IMR-90 (cell line): ENCODE data around the gene DHDDS. TPM values are rescaled to one million over a fixed set of nuclear protein-coding genes. Genes with fewer than 3 reads are reported as not detected.

Experiments used
- ATAC-seq: fragments of 200-7000 bp; cut with Tn5 transposase; 2 replicates; pipeline ENCODE4 v1.9.1; 2020; ENCODE audit warnings: low read depth, mild to moderate bottlenecking, moderate library complexity
- BruUV-seq: library from RNA; stranded (reverse); fragments of 400-500 nt; replicated peaks from 2 replicates; lab custom pipeline; 2021; lab: Mats Ljungman, UMichigan
- CTCF ChIA-PET: fragments of 300-600 bp; formaldehyde crosslinking; extraction: SDS; loops from one replicate; lab custom pipeline; 2021; ENCODE audit warnings: antibody characterized with exemption; lab: Yijun Ruan, JAX
- POLR2A ChIA-PET: fragments of 300-600 bp; sonication (Branson Sonifier 250); formaldehyde crosslinking; loops from one replicate; lab custom pipeline; 2022; ENCODE audit warnings: antibody characterized with exemption; ENCODE audit not compliant: unreplicated experiment; lab: Charles Lee
- DNase-seq: peaks from one replicate; pipeline ENCODE4 v3.0.0; 2013
- H2AFZ ChIP-seq: replicated peaks from 2 replicates; pipeline ENCODE3; 2013; ENCODE audit warnings: low read length, mild to moderate bottlenecking; ENCODE audit not compliant: poor library complexity
- H2AK5ac ChIP-seq: 2 replicates; pipeline ENCODE4 v1.6.1; 2013; ENCODE audit warnings: low read depth, low read length, inconsistent platforms
- H2AK9ac ChIP-seq: replicated peaks from 2 replicates; pipeline ENCODE3; 2013; ENCODE audit warnings: mild to moderate bottlenecking, low read depth, low read length, moderate library complexity; ENCODE audit not compliant: poor library complexity
- H2BK120ac ChIP-seq: 2 replicates; pipeline ENCODE4 v1.6.1; 2013; ENCODE audit warnings: low read depth, low read length, inconsistent platforms
- H2BK15ac ChIP-seq: 3 replicates; pipeline ENCODE4 v1.6.1; 2013; ENCODE audit warnings: low read depth, low read length, inconsistent platforms
- H2BK20ac ChIP-seq: 2 replicates; pipeline ENCODE4 v1.6.1; 2013; ENCODE audit warnings: low read depth, mild to moderate bottlenecking, inconsistent platforms, low read length, moderate library complexity
- H2BK5ac ChIP-seq: 2 replicates; pipeline ENCODE4 v1.6.1; 2013; ENCODE audit warnings: mild to moderate bottlenecking, low read depth, low read length, inconsistent platforms; ENCODE audit not compliant: poor library complexity, severe bottlenecking
- H3K14ac ChIP-seq: replicated peaks from 2 replicates; pipeline ENCODE4 v1.6.1; 2013; ENCODE audit warnings: low read depth, low read length, inconsistent platforms
- H3K18ac ChIP-seq: 2 replicates; pipeline ENCODE4 v1.6.1; 2013; ENCODE audit warnings: low read depth, low read length, control low read depth
- H3K23ac ChIP-seq: 2 replicates; pipeline ENCODE4 v1.6.1; 2013; ENCODE audit warnings: low read depth, low read length, inconsistent platforms
- H3K27ac ChIP-seq: 2 replicates; pipeline ENCODE4 v1.5.1; 2013; ENCODE audit warnings: mild to moderate bottlenecking, control low read depth, low read length; ENCODE audit not compliant: insufficient read depth
- H3K27me3 ChIP-seq: 2 replicates; pipeline ENCODE4 v1.6.1; 2013; ENCODE audit warnings: low read length; ENCODE audit not compliant: control insufficient read depth, insufficient read depth
- H3K36me3 ChIP-seq: 2 replicates; pipeline ENCODE4 v1.6.1; 2013; ENCODE audit warnings: low read length, mixed read lengths; ENCODE audit not compliant: control insufficient read depth, insufficient read depth
- H3K4ac ChIP-seq: 2 replicates; pipeline ENCODE4 v1.6.1; 2013; ENCODE audit warnings: low read depth, low read length, inconsistent platforms
- H3K4me1 ChIP-seq: 2 replicates; pipeline ENCODE4 v1.6.1; 2013; ENCODE audit warnings: low read length, mixed read lengths; ENCODE audit not compliant: control insufficient read depth, insufficient read depth
- H3K4me2 ChIP-seq: 2 replicates; pipeline ENCODE4 v1.6.1; 2013; ENCODE audit warnings: low read depth, mild to moderate bottlenecking, control low read depth, low read length, moderate library complexity
- H3K4me3 ChIP-seq: 2 replicates; pipeline ENCODE4 v1.5.1; 2013; ENCODE audit warnings: low read depth, mild to moderate bottlenecking, control low read depth, low read length, moderate library complexity; ENCODE audit not compliant: insufficient read depth
- H3K56ac ChIP-seq: 2 replicates; pipeline ENCODE4 v1.6.1; 2013; ENCODE audit warnings: low read length, inconsistent platforms; ENCODE audit not compliant: insufficient read depth; ENCODE audit errors: extremely low read depth
- H3K79me1 ChIP-seq, 2 experiments: 2 replicates each; pipeline ENCODE4 v1.6.1; 2013; ENCODE audit warnings: low read length in 2 of 2, inconsistent platforms in 1 of 2, low read depth in 1 of 2
- H3K9ac ChIP-seq: 2 replicates; pipeline ENCODE4 v1.6.1; 2013; ENCODE audit warnings: low read depth, low read length, control low read depth
- H3K9me1 ChIP-seq: 2 replicates; pipeline ENCODE4 v1.6.1; 2013; ENCODE audit warnings: low read length, inconsistent platforms; ENCODE audit not compliant: insufficient read depth
- H3K9me3 ChIP-seq: 2 replicates; pipeline ENCODE4 v1.6.1; 2013; ENCODE audit warnings: low read length; ENCODE audit not compliant: control insufficient read depth, insufficient read depth
- H4K20me1 ChIP-seq: 2 replicates; pipeline ENCODE4 v1.6.1; 2013; ENCODE audit warnings: low read length, inconsistent platforms; ENCODE audit not compliant: insufficient read depth
- H4K5ac ChIP-seq: 2 replicates; pipeline ENCODE4 v1.6.1; 2013; ENCODE audit warnings: mild to moderate bottlenecking, low read depth, low read length, control low read depth
- H4K8ac ChIP-seq, 2 experiments: 2 replicates each; pipeline ENCODE4 v1.6.1; 2013; ENCODE audit warnings: low read depth in 2 of 2, low read length in 2 of 2, control low read depth in 1 of 2, inconsistent platforms in 1 of 2
- H4K91ac ChIP-seq: 2 replicates; pipeline ENCODE4 v1.6.1; 2013; ENCODE audit warnings: low read depth, low read length, inconsistent platforms; ENCODE audit not compliant: insufficient read depth
- CHD1 ChIP-seq: IDR thresholded peaks from 2 replicates; pipeline ENCODE4 v1.6.1; 2012; ENCODE audit warnings: low read depth, low read length, improper control_type of control experiment
- MAFK ChIP-seq: IDR thresholded peaks from 2 replicates; pipeline ENCODE4 v1.6.1; 2012; ENCODE audit warnings: low read depth, low read length, improper control_type of control experiment
- MAZ ChIP-seq: IDR thresholded peaks from 2 replicates; pipeline ENCODE4 v1.6.1; 2012; ENCODE audit warnings: low read depth, mild to moderate bottlenecking, low read length, improper control_type of control experiment, moderate library complexity, borderline replicate concordance
- RAD21 ChIP-seq: IDR thresholded peaks from 2 replicates; pipeline ENCODE4 v1.6.1; 2012; ENCODE audit warnings: low read length, improper control_type of control experiment
- RFX5 ChIP-seq: IDR thresholded peaks from 2 replicates; pipeline ENCODE4 v1.8.0; 2012; ENCODE audit warnings: low read depth, mild to moderate bottlenecking, low read length, moderate library complexity
- SMC3 ChIP-seq: fragments of 150-350 bp; IDR thresholded peaks from 2 replicates; pipeline ENCODE4 v1.6.1; 2016; ENCODE audit warnings: low read depth, mild to moderate bottlenecking, antibody characterized with exemption, low read length, moderate library complexity
- WGBS, 2 experiments: methylation state at CpG; one replicate each; pipeline versions ENCODE4 v1.1.5 to v1.1.7; 2013; ENCODE audit warnings: missing lambda C conversion rate in 2 of 2; ENCODE audit not compliant: insufficient read length in 1 of 2; ENCODE audit errors: extremely low coverage in 2 of 2; 5-methylcytosine and 5-hydroxymethylcytosine counted together
- dilution Hi-C: fragments of 300-500 bp; cut with HindIII; formaldehyde crosslinking; loops from one replicate; pipeline ENCODE4 v1.14.3; 2018; ENCODE audit warnings: low sequenced_read_pairs; ENCODE audit not compliant: unreplicated experiment
- in situ Hi-C: fragments of 300-500 bp; cut with MboI; formaldehyde crosslinking; loops from 3 replicates; pipeline ENCODE4 v1.14.3; 2019; ENCODE audit warnings: low sequenced_read_pairs, inconsistent platforms, mixed read lengths
- intact Hi-C: fragments of 100-400 bp; cut with micrococcal nuclease; formaldehyde crosslinking; loops from 2 replicates; pipeline ENCODE4 v1.10.0; 2022
- polyA plus RNA-seq, 3 experiments: library from polyadenylated mRNA; depleted of rRNA; stranded (reverse); fragments of >200 nt; gene quantifications; 2 replicates each; pipeline ENCODE4 v1.2.3, GENCODE V29; 2012; ENCODE audit warnings: low replicate concordance in 1 of 3
- total RNA-seq: library from RNA; depleted of rRNA; stranded (reverse); fragments of >200 nt; gene quantifications from 2 replicates; pipeline ENCODE4 v1.2.3, GENCODE V29; 2012

Gene DHDDS
- total and polyA plus RNA-seq, 2 of the 4 experiments (the other 2 are of a cell fraction): 49.3 to 67.7 TPM

DNA sequence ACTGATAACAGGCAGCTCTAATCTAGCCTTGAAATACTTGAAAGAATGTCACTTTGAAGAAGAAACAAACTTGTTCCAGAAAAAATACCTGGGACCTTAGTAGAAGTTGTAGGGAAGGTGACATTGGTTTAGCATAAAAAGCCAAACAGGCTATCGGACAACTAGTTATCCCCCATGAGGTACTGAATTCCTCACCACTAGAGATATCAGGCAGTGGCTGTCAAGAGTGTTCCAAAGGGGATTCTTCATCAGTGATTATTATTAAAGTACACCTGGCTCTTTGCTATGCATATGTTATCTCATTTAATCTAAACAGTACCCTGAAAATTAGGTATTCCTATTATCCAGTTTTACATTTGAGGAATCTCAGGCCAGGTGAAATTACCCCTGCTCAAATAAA lies 27.0 kb downstream of the DHDDS start:
- Histone ChIP-seq H3K36me3 (peaks cover 32% of the 10 kb centered on the region), H3K4me1 (no peaks in the 10 kb centered on the region), H3K27ac (no peak overlapping the region), H2AK5ac (no peak overlapping the region), H3K4me2 (no peak overlapping the region), H2AK9ac (no peak overlapping the region), H4K91ac (no peak overlapping the region), H3K9ac (no peak overlapping the region), H3K27me3 (no peaks in the 10 kb centered on the region), H3K4ac (no peak overlapping the region), H4K8ac (no peak overlapping the region), H2BK5ac (no peak overlapping the region), H2BK120ac (no peak overlapping the region), H3K14ac (no peak overlapping the region), H3K56ac (no peak overlapping the region), H4K20me1 (no peaks in the 10 kb centered on the region), H4K5ac (no peak overlapping the region), H3K23ac (no peak overlapping the region), H3K18ac (no peak overlapping the region), H2AFZ (no peak overlapping the region), H3K4me3 (no peak overlapping the region), H2BK20ac (no peak overlapping the region), H3K9me1 (0 out of 2 replicates have a peak, but pooled peaks cover 2% of the 10 kb centered on the region), H3K9me3 (no peaks in the 10 kb centered on the region), H3K79me1 (peaks cover 0 to 3% of the 10 kb centered on the region in 2 experiments; a peak in 1 of 4 replicates), H2BK15ac (no peak overlapping the region)
- no peak for DNase-seq
- CTCF ChIA-PET: no interaction called here
- WGBS, 2 experiments: no CpG with 5 or more reads among the region's 1 CpG
- TF ChIP-seq RAD21 (no peak), SMC3 (no peak), MAZ (no peak), RFX5 (no peak), CHD1 (no peak), MAFK (no peak)
- in situ Hi-C loops: no loop called here
- ATAC-seq: no peak
- intact Hi-C loops: no loop called here
- POLR2A ChIA-PET: no interaction called here
- BruUV-seq: no TSS peak
- dilution Hi-C loops: no loop called here
